GM23338 (cell line): ENCODE measurements around the gene HOXC5.
A peak's percentile ranks its signal among the peaks of the same experiment; 100 is the strongest.

Experiments used
- CREB1 ChIP-seq: fragments of 250-450 bp; sonication (Bioruptor Pico); IDR thresholded peaks from 2 replicates; pipeline ENCODE4 v1.5.0; 2020; ENCODE audit warnings: low read depth, mild to moderate bottlenecking, moderate library complexity
- CTCF ChIP-seq, 2 experiments: fragments of 200-600 bp in 1 of 2; sonication (generic) in 1 of 2; conservative IDR thresholded peaks; 2 replicates each; pipeline versions ENCODE4 v1.5.1 to v1.6.1; 2016 to 2017; ENCODE audit warnings: antibody characterized with exemption in 2 of 2, low read depth in 2 of 2, mild to moderate bottlenecking in 2 of 2, moderate library complexity in 1 of 2
- EZH2 ChIP-seq: fragments of 200-600 bp; sonication (generic); IDR thresholded peaks from one replicate; pipeline ENCODE4 v1.8.0; 2017; ENCODE audit warnings: antibody characterized with exemption, mild to moderate bottlenecking, low read depth; ENCODE audit not compliant: unreplicated experiment
- EZH2phosphoT487 ChIP-seq: fragments of 200-600 bp; sonication (generic); IDR thresholded peaks from one replicate; pipeline ENCODE4 v1.8.1; 2018; ENCODE audit warnings: antibody characterized with exemption; ENCODE audit not compliant: unreplicated experiment
- JUNB ChIP-seq: IDR thresholded peaks from one replicate; pipeline ENCODE4 v1.6.1; 2016; ENCODE audit warnings: antibody characterized with exemption; ENCODE audit not compliant: unreplicated experiment
- NANOG ChIP-seq: IDR thresholded peaks from 2 replicates; pipeline ENCODE4 v1.6.1; 2016; ENCODE audit warnings: antibody characterized with exemption, borderline replicate concordance
- POLR2AphosphoS5 ChIP-seq: IDR thresholded peaks from 2 replicates; pipeline ENCODE4 v1.6.1; 2016; ENCODE audit warnings: antibody characterized with exemption, low read depth
- STAT1 ChIP-seq: IDR thresholded peaks from one replicate; pipeline ENCODE4 v1.6.1; 2016; ENCODE audit warnings: antibody characterized with exemption; ENCODE audit not compliant: unreplicated experiment
- ZNF114 ChIP-seq: fragments of 250-450 bp; sonication (Bioruptor Pico); IDR thresholded peaks from 2 replicates; pipeline ENCODE4 v1.5.0; 2020; ENCODE audit warnings: mild to moderate bottlenecking, moderate library complexity
- TF ChIP-seq, protein P1 (sequence below): IDR thresholded peaks from one replicate; pipeline ENCODE4 v1.6.1; 2018; ENCODE audit warnings: antibody characterized with exemption; ENCODE audit not compliant: unreplicated experiment
- TF ChIP-seq, protein P2 (sequence below): fragments of 250-450 bp; sonication (Bioruptor Pico); IDR thresholded peaks from 2 replicates; pipeline ENCODE4 v1.5.0; 2020; ENCODE audit warnings: mild to moderate bottlenecking, moderate library complexity
- TF ChIP-seq, protein P3 (sequence below): IDR thresholded peaks from 2 replicates; pipeline ENCODE4 v1.6.1; 2016; ENCODE audit warnings: antibody characterized with exemption

GRCh38 chr12:54060174-54060974, 27.5 kb downstream of the HOXC5 start:
- TF ChIP-seq CREB1 (CRISPR knock-in tag) (no peak), EZH2phosphoT487 (peak; percentile 58), CTCF (conservative IDR thresholded peaks at IDR 0.05; ENCODE audit: low read depth in 2 of 2) (no peak), POLR2AphosphoS5 (no peak), EZH2 (peak; percentile 85), JUNB (no peak), STAT1 (no peak), NANOG (no peak), ZNF114 (CRISPR knock-in tag) (no peak)
- TF ChIP-seq, protein P1, sequence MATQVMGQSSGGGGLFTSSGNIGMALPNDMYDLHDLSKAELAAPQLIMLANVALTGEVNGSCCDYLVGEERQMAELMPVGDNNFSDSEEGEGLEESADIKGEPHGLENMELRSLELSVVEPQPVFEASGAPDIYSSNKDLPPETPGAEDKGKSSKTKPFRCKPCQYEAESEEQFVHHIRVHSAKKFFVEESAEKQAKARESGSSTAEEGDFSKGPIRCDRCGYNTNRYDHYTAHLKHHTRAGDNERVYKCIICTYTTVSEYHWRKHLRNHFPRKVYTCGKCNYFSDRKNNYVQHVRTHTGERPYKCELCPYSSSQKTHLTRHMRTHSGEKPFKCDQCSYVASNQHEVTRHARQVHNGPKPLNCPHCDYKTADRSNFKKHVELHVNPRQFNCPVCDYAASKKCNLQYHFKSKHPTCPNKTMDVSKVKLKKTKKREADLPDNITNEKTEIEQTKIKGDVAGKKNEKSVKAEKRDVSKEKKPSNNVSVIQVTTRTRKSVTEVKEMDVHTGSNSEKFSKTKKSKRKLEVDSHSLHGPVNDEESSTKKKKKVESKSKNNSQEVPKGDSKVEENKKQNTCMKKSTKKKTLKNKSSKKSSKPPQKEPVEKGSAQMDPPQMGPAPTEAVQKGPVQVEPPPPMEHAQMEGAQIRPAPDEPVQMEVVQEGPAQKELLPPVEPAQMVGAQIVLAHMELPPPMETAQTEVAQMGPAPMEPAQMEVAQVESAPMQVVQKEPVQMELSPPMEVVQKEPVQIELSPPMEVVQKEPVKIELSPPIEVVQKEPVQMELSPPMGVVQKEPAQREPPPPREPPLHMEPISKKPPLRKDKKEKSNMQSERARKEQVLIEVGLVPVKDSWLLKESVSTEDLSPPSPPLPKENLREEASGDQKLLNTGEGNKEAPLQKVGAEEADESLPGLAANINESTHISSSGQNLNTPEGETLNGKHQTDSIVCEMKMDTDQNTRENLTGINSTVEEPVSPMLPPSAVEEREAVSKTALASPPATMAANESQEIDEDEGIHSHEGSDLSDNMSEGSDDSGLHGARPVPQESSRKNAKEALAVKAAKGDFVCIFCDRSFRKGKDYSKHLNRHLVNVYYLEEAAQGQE: no peak
- TF ChIP-seq, protein P2, sequence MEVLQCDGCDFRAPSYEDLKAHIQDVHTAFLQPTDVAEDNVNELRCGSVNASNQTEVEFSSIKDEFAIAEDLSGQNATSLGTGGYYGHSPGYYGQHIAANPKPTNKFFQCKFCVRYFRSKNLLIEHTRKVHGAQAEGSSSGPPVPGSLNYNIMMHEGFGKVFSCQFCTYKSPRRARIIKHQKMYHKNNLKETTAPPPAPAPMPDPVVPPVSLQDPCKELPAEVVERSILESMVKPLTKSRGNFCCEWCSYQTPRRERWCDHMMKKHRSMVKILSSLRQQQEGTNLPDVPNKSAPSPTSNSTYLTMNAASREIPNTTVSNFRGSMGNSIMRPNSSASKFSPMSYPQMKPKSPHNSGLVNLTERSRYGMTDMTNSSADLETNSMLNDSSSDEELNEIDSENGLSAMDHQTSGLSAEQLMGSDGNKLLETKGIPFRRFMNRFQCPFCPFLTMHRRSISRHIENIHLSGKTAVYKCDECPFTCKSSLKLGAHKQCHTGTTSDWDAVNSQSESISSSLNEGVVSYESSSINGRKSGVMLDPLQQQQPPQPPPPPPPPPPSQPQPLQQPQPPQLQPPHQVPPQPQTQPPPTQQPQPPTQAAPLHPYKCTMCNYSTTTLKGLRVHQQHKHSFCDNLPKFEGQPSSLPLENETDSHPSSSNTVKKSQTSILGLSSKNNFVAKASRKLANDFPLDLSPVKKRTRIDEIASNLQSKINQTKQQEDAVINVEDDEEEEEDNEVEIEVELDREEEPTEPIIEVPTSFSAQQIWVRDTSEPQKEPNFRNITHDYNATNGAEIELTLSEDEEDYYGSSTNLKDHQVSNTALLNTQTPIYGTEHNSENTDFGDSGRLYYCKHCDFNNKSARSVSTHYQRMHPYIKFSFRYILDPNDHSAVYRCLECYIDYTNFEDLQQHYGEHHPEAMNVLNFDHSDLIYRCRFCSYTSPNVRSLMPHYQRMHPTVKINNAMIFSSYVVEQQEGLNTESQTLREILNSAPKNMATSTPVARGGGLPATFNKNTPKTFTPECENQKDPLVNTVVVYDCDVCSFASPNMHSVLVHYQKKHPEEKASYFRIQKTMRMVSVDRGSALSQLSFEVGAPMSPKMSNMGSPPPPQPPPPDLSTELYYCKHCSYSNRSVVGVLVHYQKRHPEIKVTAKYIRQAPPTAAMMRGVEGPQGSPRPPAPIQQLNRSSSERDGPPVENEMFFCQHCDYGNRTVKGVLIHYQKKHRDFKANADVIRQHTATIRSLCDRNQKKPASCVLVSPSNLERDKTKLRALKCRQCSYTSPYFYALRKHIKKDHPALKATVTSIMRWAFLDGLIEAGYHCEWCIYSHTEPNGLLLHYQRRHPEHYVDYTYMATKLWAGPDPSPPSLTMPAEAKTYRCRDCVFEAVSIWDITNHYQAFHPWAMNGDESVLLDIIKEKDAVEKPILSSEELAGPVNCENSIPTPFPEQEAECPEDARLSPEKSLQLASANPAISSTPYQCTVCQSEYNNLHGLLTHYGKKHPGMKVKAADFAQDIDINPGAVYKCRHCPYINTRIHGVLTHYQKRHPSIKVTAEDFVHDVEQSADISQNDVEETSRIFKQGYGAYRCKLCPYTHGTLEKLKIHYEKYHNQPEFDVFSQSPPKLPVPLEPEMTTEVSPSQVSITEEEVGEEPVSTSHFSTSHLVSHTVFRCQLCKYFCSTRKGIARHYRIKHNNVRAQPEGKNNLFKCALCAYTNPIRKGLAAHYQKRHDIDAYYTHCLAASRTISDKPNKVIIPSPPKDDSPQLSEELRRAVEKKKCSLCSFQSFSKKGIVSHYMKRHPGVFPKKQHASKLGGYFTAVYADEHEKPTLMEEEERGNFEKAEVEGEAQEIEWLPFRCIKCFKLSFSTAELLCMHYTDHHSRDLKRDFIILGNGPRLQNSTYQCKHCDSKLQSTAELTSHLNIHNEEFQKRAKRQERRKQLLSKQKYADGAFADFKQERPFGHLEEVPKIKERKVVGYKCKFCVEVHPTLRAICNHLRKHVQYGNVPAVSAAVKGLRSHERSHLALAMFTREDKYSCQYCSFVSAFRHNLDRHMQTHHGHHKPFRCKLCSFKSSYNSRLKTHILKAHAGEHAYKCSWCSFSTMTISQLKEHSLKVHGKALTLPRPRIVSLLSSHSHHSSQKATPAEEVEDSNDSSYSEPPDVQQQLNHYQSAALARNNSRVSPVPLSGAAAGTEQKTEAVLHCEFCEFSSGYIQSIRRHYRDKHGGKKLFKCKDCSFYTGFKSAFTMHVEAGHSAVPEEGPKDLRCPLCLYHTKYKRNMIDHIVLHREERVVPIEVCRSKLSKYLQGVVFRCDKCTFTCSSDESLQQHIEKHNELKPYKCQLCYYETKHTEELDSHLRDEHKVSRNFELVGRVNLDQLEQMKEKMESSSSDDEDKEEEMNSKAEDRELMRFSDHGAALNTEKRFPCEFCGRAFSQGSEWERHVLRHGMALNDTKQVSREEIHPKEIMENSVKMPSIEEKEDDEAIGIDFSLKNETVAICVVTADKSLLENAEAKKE (CRISPR knock-in tag): no peak
- TF ChIP-seq, protein P3, sequence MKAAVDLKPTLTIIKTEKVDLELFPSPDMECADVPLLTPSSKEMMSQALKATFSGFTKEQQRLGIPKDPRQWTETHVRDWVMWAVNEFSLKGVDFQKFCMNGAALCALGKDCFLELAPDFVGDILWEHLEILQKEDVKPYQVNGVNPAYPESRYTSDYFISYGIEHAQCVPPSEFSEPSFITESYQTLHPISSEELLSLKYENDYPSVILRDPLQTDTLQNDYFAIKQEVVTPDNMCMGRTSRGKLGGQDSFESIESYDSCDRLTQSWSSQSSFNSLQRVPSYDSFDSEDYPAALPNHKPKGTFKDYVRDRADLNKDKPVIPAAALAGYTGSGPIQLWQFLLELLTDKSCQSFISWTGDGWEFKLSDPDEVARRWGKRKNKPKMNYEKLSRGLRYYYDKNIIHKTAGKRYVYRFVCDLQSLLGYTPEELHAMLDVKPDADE: no peak
